ENCODE data around the gene INPP5D.
"Not testable (repeated sequence)": the region's sequence is repeated elsewhere in the genome, so short reads cannot be mapped to it uniquely, and the experiment has no call there.

- TF ChIP-seq POLR2A (IDR thresholded peaks at IDR 0.05; ENCODE audit: control extremely low read depth in 1 of 2, low read depth in 2 of 2, low read length in 2 of 2); CTCF (IDR thresholded peaks at IDR 0.05; ENCODE audit: control extremely low read depth in 1 of 3, insufficient read depth in 1 of 3, low read depth in 1 of 3, low read length in 3 of 3): not testable (repeated sequence)
Observed at GRCh38 chr2:233191016-233191415, 130.9 kb downstream of the INPP5D start.

Data from H1 (cell line).